Esophagus mucosa (tissue), 1 donor: ENCODE results near the gene SNTG2. TPM values are rescaled to one million over a fixed set of nuclear protein-coding genes. Genes with fewer than 3 reads are reported as not detected.
"Not testable (repeated sequence)": the region's sequence is repeated elsewhere in the genome, so short reads cannot be mapped to it uniquely, and the experiment has no call there.

Experiments used
- ATAC-seq: fragments of 200-7000 bp; cut with Tn5 transposase; one replicate; pipeline ENCODE4 v1.9.1; 2020
- total RNA-seq: library from RNA; stranded (reverse); gene quantifications from one replicate; pipeline ENCODE4 v1.2.4, GENCODE V29; 2023
- donor health status: DM: yes; HTN: yes; CAD: no.

Gene SNTG2
- total RNA-seq, 1 donor from 2014 or later = 0.60 TPM

DNA sequence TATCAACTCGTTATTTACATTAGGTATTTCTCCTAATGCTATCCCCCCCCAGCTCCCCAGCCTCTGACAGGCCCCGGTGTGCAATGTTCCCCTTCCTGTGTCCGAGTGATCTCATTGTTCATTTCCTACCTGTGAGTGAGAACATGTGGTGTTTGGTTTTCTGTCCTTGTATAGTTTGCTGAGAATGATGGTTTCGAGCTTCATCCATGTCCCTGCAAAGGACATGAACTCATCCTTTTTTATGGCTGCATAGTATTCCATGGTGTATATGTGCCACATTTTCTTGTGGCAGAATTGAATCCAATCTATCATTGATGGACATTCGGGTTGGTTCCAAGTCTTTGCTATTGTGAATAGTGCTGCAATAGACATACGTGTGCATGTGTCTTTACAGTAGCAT, 439.5 kb downstream of the SNTG2 start:
- not testable (repeated sequence) for ATAC-seq

DNA sequence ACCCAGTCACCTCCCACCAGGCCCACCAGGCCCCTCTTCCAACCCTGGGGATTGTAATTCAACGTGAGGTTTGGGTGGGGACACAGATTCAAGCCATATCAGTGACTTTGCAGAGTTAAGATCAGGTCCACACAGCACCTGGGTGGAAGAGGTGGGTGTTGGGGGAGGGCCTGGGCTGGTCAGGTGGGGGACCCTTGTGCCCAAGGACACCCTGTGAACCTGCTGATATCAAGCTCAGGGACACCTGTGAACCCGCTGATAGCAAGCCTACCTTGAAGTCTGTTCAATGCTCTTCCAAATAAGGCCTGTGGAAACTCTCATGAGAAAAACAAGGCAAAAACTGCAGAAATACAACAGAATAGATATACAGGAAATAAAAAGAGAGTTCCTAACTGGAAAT, 442.7 kb downstream of the SNTG2 start:
- ATAC-seq = no peak

DNA sequence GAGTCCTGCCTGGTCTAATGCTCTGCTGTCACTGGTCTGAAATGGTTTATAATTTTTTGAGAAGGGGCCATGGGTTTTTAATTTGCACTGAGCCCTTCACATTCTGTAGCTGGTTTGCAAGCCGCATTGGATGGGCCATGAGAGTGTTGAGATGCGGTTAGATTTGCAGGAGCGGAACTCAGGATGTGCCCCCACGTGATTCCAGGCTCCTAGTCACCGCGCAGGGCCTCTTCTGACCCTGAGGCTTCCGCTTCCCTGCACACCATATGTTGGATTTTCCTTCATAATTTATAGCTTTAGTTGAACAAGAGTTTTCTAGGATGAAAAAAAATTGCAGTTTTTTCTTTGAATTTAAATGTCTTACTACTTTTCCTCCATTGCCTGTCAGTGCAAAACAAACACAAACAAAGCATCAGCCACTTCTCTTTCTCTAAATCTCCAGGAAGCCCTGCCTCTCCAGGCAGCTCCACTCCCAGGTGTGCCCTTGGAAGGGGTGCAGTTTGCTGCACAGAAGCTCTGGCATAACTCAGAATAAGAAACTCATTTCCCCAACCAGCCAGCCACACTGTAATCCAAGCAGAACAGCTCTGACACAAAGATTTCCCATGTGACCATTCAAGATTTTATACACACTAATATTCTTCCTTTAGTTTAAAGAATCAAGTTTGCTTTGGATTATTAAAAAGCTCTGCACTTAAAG, 444.2 kb downstream of the SNTG2 start:
- ATAC-seq = peak; percentile 75

DNA sequence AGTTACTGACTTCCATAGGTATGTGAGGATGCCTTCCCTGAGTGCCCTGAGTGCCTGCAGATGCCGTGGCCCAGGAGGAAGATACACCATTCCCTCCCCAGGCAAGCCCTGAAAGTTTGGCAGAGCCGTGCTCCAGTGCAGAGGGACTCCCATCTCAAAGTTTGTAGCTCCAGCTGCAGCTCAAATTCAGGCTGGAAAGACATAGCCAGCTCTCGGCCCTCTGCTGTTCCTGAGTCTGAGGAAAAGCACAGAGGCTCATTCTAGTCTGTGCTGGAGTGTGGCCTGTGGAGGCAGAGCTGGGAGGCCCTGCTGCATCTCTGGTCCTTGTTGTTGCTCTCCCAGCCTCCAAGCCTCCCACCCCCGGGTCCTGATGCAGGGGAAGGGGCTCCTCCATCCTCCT, 446.7 kb downstream of the SNTG2 start:
- ATAC-seq = no peak

DNA sequence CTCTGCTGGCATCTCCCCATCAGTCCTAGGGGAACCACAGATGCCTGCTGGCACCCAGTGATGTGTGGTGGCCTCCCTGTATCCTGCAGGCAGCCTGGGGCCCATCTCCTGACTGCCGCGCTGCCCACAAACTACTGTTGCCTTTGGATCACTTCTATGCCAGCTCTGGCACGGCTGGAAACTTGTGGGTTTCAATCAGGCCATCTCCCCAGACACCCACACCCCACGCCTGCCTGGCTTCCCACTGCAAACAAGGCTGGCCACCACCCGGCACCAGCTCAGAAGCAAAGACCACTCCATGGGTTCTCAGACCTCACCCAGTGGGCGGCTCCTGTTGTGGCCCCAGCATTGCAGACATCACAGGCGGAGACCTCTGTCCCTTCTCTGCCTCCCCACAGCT, 447.5 kb downstream of the SNTG2 start:
- ATAC-seq = no peak

DNA sequence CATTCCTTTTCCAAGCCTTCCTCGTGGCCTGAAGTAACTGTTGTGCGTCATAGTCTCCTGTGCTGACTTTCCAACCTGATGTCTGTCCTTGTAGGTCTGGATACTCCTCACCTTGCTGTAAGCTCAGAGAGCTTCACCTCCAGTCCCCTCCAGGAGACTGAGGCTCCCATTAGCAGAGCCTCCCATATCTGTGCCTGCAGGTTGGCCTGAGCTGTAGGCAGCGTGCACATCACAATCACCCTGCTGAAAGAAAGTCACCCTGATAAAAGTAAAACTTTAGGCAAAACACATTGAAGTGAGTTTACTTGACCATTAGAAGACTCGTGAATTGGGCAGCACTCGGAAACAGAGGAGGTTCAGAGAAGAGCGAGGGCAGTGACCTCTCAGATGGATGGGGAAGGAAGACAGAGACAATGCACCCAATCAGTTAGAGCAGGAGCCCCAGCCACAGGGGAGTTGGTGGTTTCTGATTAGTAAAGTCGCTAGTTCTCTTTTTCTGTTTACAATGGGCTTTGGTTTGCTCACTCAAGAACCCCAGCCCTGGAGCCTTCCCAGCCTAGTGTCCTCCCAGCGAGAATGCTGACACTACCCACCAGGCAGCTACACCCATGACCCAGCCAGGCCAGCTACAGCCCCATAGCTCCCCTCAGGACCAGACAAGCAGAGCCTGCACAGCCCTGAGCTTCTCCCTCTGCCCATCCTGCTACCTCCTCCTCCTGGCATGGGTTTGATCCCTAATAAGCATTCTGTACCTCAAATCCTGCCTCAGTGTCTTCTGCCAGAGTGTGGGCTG, 450.5 kb downstream of the SNTG2 start:
- ATAC-seq = no peak

DNA sequence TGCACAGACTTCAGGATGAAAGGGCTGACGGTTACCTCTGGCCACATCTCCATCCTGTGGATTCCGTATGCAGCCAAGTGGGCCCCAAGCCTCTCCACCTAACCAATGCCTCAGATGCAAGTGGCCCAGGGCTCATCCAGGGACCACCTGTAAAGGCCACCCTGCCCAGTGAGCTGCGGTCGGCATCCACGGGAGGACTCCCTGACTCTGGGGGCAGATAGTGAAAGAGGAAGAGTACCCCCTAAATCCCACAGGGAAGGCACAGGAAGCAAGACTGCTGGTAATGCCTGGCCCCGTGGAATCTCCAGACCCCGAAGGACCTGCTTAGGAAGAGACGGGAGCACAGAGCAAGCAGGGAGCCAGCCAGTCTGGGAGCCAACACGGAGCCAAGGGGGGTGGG, 451.4 kb downstream of the SNTG2 start:
- no peak for ATAC-seq

DNA sequence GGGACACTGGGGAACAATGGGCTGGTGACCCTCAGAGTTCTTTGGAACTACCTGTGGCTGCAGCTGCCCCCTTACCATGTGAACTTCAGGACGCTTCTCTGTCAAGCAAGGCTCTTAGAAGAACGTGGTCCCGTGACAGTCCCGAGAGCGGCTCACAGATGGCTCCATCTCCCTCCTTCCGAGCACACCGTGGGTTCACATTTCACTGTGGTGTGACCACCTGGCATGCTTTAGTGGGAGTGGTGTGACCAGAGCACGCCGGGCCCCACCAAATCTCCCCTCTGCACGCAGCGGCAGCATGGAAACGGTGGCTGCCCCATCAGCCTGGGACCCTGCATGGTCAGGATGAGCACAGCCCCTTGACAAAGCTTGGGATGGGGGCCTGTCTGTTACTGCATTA, 452.9 kb downstream of the SNTG2 start:
- ATAC-seq = no peak

DNA sequence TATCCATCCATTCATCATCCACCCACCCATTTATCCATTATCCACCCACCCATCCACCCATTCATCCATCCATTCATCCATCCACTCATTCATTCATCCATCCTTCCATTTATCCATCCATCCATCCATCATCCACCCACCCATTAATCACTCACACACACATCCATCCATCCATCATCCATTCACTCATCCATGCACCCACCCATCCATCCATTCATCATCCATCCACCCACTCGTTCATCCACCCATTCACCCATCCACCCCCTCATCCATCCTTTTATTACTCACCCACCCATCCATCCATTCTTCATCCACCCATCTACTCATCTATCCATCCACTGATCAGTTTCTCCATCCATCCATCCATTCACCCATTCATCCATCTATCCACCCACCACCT, 454.5 kb downstream of the SNTG2 start:
- ATAC-seq = no peak

DNA sequence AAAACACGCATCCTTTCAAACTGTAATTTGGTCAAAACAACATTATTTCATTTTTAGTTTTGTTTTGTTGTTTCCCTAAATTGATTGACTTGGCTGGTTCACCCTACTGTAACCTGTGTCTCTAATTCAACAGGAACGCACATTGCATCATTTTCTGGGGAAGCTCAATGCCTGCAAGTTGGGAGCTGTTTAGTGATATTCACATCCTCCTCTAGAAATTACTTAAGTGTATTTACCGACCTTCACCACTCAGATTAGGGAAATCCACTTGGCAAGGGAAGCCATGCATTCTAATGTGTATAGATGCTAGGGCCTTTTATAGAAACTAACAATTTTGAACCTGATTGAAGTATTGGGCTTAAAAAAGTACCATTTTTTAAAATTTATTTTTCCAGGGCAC, 455.3 kb downstream of the SNTG2 start:
- ATAC-seq = peak; percentile 93

DNA sequence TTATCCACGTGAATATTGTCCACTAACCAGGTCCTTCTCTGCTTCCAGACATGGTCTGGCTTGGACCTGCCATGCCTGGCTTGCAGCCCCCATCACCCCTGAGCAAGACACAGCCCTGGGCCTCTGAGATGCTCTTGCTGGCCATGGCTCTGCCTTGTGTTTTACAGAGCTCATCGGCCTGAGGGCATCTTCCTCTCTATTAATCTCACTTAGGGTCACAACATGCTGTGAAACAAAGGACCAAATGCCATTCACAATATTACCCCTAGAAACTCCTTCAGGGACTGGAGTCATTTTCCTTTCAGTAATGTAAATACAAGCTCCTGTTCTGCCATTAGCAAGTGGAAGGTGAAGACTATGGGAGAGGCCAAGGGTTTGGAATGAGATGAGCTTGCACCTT, 455.8 kb downstream of the SNTG2 start:
- ATAC-seq = peak; percentile 31

DNA sequence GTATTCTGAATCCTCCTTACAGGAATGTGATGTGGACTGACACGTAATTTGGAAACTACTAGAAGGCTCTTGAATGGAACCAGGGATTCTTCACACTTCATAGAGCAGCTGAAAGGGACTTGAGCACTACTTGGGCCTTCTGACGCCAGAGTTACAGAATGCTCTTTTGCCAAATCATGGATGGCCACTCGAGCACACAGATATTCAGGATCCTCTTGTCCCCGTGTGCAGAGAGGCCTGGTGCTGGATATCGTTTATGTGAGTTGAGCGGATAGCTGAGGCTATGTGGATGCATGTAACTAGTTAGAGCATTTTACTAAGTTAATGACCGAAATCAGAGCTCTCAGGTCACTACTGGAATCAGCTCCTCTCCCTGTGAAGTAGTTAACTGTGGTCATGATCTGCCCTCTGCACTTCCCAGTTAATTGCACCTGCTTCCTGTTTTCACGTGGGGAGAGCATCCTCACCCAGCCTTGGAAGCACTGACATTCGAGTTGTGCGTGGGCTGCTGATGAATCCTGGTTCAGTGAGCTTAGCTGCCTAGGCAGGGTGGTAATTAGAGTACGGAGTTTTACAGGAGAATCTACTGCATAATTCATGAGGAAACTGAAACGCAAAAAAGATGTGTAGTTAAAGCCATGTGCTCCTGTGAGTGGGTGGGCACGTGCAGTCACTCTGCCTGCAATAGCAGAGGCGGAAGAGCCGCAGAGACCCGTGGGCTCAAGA, 457.5 kb downstream of the SNTG2 start:
- ATAC-seq = no peak

DNA sequence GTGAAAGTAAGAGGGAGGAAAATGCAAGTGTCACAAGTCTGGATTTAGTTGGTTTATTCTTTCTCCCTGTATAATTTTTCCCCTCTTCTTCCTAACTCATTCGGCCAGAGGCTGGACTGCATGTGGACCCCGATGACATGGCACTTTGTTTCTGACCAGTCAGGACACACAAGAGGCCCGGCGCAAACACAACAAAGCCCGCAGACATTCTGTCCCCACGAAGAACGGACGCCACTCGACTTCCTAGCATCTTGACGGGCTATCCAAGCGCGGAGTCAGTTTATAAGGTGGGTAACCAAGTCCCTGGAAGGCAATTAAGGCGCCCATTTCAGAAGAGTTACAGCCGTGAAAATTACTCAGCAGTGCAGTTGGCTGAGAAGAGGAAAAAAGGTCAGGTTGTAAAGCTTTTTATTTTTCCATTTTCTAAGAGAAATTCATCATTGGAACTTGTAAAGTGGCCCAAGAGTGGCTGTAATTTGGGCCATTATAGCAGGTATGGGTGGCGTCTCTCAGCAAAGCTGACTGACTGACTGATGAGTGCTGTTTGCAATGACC, 462.6 kb downstream of the SNTG2 start, which contains the start of gene TPO:
TSS of gene TPO (plus strand) at position 308 of the 555 bp plus-strand sequence. CDS start 946 bp downstream, outside the sequence.
- no peak for ATAC-seq

DNA sequence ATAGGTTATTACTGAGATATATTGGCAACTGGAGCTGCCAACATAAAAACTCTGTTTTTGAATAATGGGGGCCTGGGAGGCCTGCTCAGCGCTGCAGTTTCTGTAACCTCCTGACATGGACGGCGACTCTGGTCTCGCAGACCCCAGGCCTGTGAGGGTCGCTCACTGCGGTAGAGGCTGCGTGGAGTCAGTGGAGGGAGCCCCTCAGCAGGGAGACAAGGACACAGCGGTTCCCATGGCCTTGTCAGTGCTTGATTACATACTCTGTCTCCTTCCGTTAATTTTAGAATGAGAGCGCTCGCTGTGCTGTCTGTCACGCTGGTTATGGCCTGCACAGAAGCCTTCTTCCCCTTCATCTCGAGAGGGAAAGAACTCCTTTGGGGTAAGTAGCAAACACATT, 463.5 kb downstream of the SNTG2 start:
- ATAC-seq = no peak

DNA sequence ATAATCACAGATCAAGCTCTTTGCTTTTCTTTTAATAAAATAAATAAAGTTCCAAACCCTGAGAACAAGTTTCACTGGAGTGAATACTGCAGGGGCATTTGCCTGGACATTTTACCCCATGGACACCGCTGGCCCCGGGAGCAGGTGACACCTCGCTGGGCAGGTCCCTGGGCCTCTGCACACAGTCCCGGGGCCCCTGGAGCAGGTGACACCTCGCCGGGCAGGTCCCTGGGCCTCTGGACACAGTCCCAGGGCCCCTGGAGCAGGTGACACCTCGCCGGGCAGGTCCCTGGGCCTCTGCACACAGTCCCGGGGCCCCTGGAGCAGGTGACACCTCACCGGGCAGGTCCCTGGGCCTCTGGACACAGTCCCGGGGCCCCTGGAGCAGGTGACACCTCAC, 464.3 kb downstream of the SNTG2 start:
- not testable (repeated sequence) for ATAC-seq

DNA sequence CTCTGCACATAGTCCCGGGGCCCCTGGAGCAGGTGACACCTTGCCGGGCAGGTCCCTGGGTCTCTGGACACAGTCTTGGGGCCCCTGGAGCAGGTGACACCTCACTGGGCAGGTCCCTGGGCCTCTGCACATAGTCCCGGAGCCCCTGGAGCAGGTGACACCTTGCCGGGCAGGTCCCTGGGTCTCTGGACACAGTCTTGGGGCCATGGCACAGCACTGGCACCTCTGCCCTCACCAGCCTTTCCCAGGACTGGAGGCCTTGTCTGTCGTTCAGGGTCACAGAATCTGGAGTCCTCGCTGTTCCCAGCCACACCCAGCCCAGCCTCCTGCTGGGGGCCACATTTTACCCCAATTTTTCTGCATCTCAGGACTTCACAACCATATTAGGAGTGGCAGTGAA, 464.9 kb downstream of the SNTG2 start:
- no peak for ATAC-seq
